Psoas muscle (tissue), 8 donors: ENCODE measurements around the gene C6orf62. TPM values are rescaled to one million over a fixed set of nuclear protein-coding genes. Genes with fewer than 3 reads are reported as not detected.
A peak's percentile ranks its signal among the peaks of the same experiment; 100 is the strongest.
"Not testable (repeated sequence)": the region's sequence is repeated elsewhere in the genome, so short reads cannot be mapped to it uniquely, and the experiment has no call there.

ENCODE experiments used
- ATAC-seq, 4 donors: fragments of 200-7000 bp; cut with Tn5 transposase; one replicate each; pipeline ENCODE4 v1.9.1; 2020; ENCODE audit warnings: moderate library complexity in 3 of 4, mild to moderate bottlenecking in 2 of 4
- DNase-seq, 2 donors: peaks; one replicate each; pipeline ENCODE4 v3.0.0-alpha.2; 2020
- H3K27ac ChIP-seq: fragments of 200-600 bp; one replicate; pipeline ENCODE4 v1.8.0; 2022
- H3K27me3 ChIP-seq, 3 donors: fragments of 200-600 bp in 1 of 3; one replicate each; pipeline versions ENCODE4 v1.6.1 to v1.8.0; 2013 to 2022; ENCODE audit warnings: low read length in 2 of 3, mild to moderate bottlenecking in 2 of 3, moderate library complexity in 1 of 3; ENCODE audit not compliant: insufficient read depth in 3 of 3
- H3K36me3 ChIP-seq, 2 donors: fragments of 200-600 bp in 1 of 2; one replicate each; pipeline versions ENCODE4 v1.6.1 to v1.8.0; 2013 to 2022; ENCODE audit warnings: low read depth in 1 of 2, mild to moderate bottlenecking in 1 of 2, moderate library complexity in 1 of 2; ENCODE audit not compliant: insufficient read depth in 1 of 2
- H3K4me1 ChIP-seq: fragments of 200-600 bp; one replicate; pipeline ENCODE4 v1.8.0; 2022
- H3K4me3 ChIP-seq: fragments of 200-600 bp; one replicate; pipeline ENCODE4 v1.8.0; 2022; ENCODE audit warnings: mild to moderate bottlenecking
- H3K9me3 ChIP-seq: fragments of 200-600 bp; one replicate; pipeline ENCODE4 v1.8.0; 2022
- WGBS, 3 donors: extraction: QIAGEN DNeasy Blood & Tissue Kit; methylation state at CpG; one replicate each; pipeline versions ENCODE4 v1.1.6 to v1.1.7; 2013; 5-methylcytosine and 5-hydroxymethylcytosine counted together
- intact Hi-C, 2 donors: fragments of 100-400 bp; cut with DNase I; formaldehyde crosslinking; loops; one replicate each; pipeline versions ENCODE4 v1.11.0 to v1.14.2; 2022
- polyA plus RNA-seq, 3 donors: library from polyadenylated mRNA; stranded (reverse); fragments of 200-250 nt; gene quantifications; one replicate each; pipeline ENCODE4 v1.2.3, GENCODE V29; 2013
- total RNA-seq, 4 donors: library from RNA; stranded (reverse); fragmentation: NEBNext Ultra II Directional in 2 of 4; extraction: Animal tissue kit (Norgen Biotek cat#: 25700) in 2 of 4; gene quantifications; one replicate each; pipeline versions ENCODE4 v1.2.1 to v1.2.4, GENCODE V29; 2021 to 2023
- TF ChIP-seq, protein P1 (sequence below): fragments of 200-600 bp; IDR thresholded peaks from one replicate; pipeline ENCODE4 v1.8.0; 2022; ENCODE audit warnings: antibody characterized with exemption
- donor health status: healthy with polysubstance abuse.
- donor health status: DM: no; HTN: no; CAD: no; lungs with moderate emphysema.
- donor health status: Bipolar disorder and iron deficiency.
- donor health status: healthy.
- donor health status: DM: yes; HTN: yes; CAD: no.
- donor health status: DM: no; HTN: no; CAD: no.
- donor health status: DM: no; HTN: no; CAD: no.
- donor health status: DM: yes; HTN: yes; CAD: no.

Gene C6orf62
- total and polyA plus RNA-seq, 7 donors: 23.9 to 57.2 (median 45.7) TPM

DNA sequence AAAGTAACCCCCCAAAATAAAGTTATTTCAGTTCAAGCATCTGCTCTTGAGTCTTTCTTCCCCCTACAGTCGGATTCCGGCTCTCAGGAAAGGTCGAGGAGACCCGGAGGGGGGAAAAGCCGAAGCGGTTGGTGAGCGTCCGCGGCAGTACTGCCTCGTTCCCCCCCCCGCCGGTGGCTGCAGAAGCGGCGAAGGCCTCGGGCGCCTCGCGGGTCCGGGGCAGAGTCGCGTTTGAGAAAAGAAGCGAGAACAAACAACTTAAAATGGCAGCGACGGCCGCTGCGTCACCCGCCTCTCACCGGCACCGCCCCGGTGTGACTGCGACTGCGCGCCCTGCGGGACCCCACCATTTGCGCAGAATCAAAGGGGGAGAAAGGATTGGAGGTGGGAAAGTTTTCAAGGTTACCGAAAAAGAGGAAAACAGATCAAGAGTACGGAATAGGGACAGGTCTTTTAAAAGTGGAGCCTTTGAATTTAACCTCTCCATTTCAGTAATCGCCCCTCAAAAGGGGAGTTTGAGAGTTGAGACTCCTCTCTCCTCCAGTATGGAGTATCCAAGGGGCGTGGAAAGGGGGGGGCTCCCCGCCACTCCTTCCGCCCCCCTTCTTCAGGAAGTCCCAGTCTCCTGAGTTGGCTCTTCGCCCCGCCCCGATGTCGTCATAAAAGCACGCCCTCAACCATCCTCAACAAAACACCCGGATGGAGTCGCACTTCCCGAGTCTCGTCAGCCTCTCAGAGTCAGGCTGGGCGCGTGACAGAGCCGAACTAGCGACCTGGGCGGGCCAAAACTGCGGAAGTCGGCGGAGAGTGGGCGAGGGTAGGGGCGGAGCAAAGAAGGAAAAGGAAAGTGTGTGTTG, 1.9 kb upstream of the C6orf62 start:
- TF ChIP-seq, protein P1, sequence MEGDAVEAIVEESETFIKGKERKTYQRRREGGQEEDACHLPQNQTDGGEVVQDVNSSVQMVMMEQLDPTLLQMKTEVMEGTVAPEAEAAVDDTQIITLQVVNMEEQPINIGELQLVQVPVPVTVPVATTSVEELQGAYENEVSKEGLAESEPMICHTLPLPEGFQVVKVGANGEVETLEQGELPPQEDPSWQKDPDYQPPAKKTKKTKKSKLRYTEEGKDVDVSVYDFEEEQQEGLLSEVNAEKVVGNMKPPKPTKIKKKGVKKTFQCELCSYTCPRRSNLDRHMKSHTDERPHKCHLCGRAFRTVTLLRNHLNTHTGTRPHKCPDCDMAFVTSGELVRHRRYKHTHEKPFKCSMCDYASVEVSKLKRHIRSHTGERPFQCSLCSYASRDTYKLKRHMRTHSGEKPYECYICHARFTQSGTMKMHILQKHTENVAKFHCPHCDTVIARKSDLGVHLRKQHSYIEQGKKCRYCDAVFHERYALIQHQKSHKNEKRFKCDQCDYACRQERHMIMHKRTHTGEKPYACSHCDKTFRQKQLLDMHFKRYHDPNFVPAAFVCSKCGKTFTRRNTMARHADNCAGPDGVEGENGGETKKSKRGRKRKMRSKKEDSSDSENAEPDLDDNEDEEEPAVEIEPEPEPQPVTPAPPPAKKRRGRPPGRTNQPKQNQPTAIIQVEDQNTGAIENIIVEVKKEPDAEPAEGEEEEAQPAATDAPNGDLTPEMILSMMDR: no peak
- WGBS, 3 donors: 0 to 1% (median 0%) methylated on average over 57 to 60 of the region's 60 CpGs
- no peaks in the 10 kb centered on the region for H3K27me3 ChIP-seq
- H3K27ac ChIP-seq: peak overlapping the region; percentile 100
- intact Hi-C loops: loop anchor here (1.0 to 5.0 kb wide), 4 partner anchors 51 to 56 kb away; partner anchors contain the start of genes ACOT13 (in 2 of the 2), GMNN (in 1 of the 2) and TDP2 (in 1 of the 2)
- no peaks in the 10 kb centered on the region for H3K9me3 ChIP-seq
- ATAC-seq (peak; percentile 89 to 94 (median 90)), DNase-seq (peak; percentile 100)
- peaks cover 2 to 16% of the 10 kb centered on the region in 2 donors for H3K36me3 ChIP-seq
- peak overlapping the region; percentile 88 for H3K4me3 ChIP-seq
- H3K4me1 ChIP-seq: peaks cover 20% of the 10 kb centered on the region

DNA sequence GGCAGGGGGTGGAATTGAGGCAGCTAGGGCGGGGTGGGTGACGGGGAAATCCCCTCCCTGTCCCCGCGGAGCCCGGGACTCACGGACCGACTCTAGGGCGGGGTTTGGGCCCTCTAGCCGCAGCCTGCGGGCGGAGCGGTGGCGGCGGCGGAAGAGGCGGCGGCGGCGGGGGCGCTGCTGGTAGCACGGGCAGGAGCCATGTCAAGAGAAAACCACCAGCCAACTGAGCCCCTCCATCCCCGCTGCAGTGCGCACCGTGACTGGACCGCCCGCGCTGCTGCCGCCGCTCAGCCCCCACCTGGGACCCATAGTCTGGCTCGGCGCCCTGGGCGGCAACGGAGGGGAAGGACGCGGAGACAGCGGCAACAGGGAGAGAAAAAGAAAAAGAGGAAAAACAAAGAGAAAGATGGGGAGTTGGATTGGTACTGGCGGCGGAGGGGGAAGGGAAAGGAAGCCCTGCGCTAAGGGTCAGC, 1.2 kb upstream of the C6orf62 start:
- peaks cover 26% of the 10 kb centered on the region for H3K4me1 ChIP-seq
- 0 to 1% (median 0%) methylated on average over 27 to 39 of the region's 39 CpGs for WGBS, 3 donors
- intact Hi-C loops: loop anchor here (5.0 kb wide), 3 partner anchors 52 to 57 kb away; partner anchors contain the start of genes ACOT13 (in 1 of the 2), GMNN (in 1 of the 2) and TDP2 (in 1 of the 2)

DNA sequence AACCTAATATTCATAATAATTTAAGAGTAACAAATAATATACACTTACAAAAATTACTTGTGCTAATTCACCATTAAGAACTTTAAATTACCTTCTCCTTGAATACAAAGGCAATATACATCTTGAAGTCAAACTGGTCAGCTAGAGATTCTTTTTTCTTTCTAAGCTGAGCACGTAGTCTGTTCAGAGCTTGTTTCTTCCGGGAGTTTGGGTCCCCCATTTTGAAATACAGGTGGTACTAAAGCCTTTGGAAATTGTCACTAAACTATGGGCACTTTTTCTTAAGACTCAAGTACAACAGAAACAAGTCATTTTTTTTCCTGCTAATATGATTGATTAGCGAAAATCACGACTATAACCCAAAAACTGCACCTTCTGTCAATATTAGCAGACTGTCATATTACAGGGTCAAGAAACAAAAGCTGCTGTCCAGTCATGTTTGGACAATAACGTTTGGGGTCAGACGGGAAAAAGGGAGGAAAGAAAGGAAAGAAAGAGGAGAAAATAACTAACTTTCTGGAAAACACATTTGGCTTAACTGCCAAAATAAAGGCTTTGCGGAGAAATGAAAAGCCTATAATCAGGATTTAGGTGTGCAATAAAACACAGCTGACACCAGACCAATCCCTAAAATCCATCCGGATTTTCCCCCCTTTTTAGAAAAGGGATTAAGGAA, 367 bp downstream of the C6orf62 start:
- TF ChIP-seq, protein P1: no peak
- Histone ChIP-seq H3K27ac (peak overlapping the region; percentile 100), H3K27me3 (no peaks in the 10 kb centered on the region), H3K4me1 (peaks cover 41% of the 10 kb centered on the region), H3K36me3 (peaks cover 3 to 39% of the 10 kb centered on the region in 2 donors), H3K4me3 (peak overlapping the region; percentile 88), H3K9me3 (no peaks in the 10 kb centered on the region)
- 10 to 13% (median 12%) methylated on average over 8 of the region's 8 CpGs for WGBS, 3 donors
- no peak for ATAC-seq
- intact Hi-C loops: no loop called here
- no peak for DNase-seq

More for the DNA sequence above, 1.2 kb upstream of the C6orf62 start:
- peak; percentile 41 to 62 (median 46) for ATAC-seq
- Histone ChIP-seq H3K4me3 (peak overlapping the region; percentile 88), H3K36me3 (peaks cover 3 to 23% of the 10 kb centered on the region in 2 donors), H3K27me3 (no peaks in the 10 kb centered on the region), H3K9me3 (no peaks in the 10 kb centered on the region), H3K27ac (peak overlapping the region; percentile 100)
- TF ChIP-seq, protein P1: no peak
- DNase-seq: peak; percentile 68 to 88

DNA sequence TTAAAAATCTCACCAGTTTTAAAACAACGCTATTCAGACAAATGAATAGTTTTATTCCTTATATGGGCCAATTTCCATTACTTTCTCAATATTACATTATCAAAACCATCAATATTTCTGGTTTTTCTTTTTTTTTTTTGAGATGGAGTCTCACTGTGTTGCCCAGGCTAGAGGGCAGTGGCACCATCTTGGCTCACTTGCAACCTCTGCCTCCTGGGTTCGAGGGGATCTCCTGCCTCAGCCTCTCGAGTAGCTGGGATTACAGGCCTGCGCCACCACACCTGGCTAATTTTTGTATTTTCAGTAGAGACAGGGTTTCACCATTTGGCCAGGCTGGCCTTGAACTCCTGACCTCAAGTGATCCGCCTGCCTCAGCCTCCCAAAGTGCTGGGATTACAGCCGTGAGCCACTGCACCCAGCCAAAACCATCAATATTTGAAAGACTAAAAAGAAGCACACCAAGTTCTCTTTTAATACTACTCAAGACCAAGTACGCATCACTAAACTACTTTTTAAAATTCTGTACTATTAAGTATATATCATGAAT, 2.3 kb downstream of the C6orf62 start:
- WGBS, 3 donors: 74 to 81% (median 80%) methylated on average over 7 of the region's 7 CpGs
- peak overlapping the region; percentile 7 for H3K27ac ChIP-seq
- H3K36me3 ChIP-seq: peaks cover 3 to 58% of the 10 kb centered on the region in 2 donors
- H3K4me3 ChIP-seq: peak overlapping the region; percentile 88
- ATAC-seq, H3K27me3 ChIP-seq, H3K9me3 ChIP-seq, intact Hi-C loops, DNase-seq: not testable (repeated sequence)
- H3K4me1 ChIP-seq: peaks cover 59% of the 10 kb centered on the region
